Mesendoderm (in vitro differentiated cells): ENCODE data around the gene OXSR1.

Experiments used
- DNase-seq: peaks from one replicate; pipeline ENCODE4 v3.0.0; 2013
- H2AK5ac ChIP-seq: 2 replicates; pipeline ENCODE4 v1.6.1; 2013; ENCODE audit warnings: low read length, inconsistent platforms
- H2BK120ac ChIP-seq: 2 replicates; pipeline ENCODE4 v1.6.1; 2013; ENCODE audit warnings: low read depth, mild to moderate bottlenecking, low read length, moderate library complexity, mixed read lengths
- H2BK15ac ChIP-seq: replicated peaks from 2 replicates; pipeline ENCODE4 v1.6.1; 2013; ENCODE audit warnings: low read depth, mild to moderate bottlenecking, moderate library complexity
- H2BK5ac ChIP-seq: 2 replicates; pipeline ENCODE4 v1.6.1; 2013; ENCODE audit warnings: low read length, inconsistent platforms
- H3K18ac ChIP-seq: 2 replicates; pipeline ENCODE4 v1.6.1; 2013; ENCODE audit warnings: mild to moderate bottlenecking, low read length, mixed read lengths
- H3K23ac ChIP-seq: one replicate; pipeline ENCODE4 v1.6.1; 2013; ENCODE audit warnings: low read length
- H3K27ac ChIP-seq: 2 replicates; pipeline ENCODE4 v1.5.1; 2013; ENCODE audit warnings: low read depth, mild to moderate bottlenecking, inconsistent platforms, low read length, moderate library complexity
- H3K27me3 ChIP-seq: 2 replicates; pipeline ENCODE4 v1.6.1; 2013; ENCODE audit warnings: low read length, control low read depth, mild to moderate bottlenecking, inconsistent platforms; ENCODE audit not compliant: insufficient read depth, poor library complexity
- H3K36me3 ChIP-seq: 2 replicates; pipeline ENCODE4 v1.6.1; 2013; ENCODE audit warnings: low read length, inconsistent platforms; ENCODE audit not compliant: control insufficient read depth, insufficient read depth
- H3K4ac ChIP-seq: one replicate; pipeline ENCODE4 v1.6.1; 2013; ENCODE audit warnings: low read depth, mild to moderate bottlenecking, low read length, moderate library complexity
- H3K4me1 ChIP-seq: 2 replicates; pipeline ENCODE4 v1.6.1; 2013; ENCODE audit warnings: low read depth, low read length, inconsistent platforms; ENCODE audit not compliant: control insufficient read depth
- H3K4me2 ChIP-seq: 2 replicates; pipeline ENCODE4 v1.6.1; 2013; ENCODE audit warnings: low read length
- H3K4me3 ChIP-seq: 2 replicates; pipeline ENCODE4 v1.5.1; 2013; ENCODE audit warnings: mild to moderate bottlenecking, low read length
- H3K56ac ChIP-seq: one replicate; pipeline ENCODE4 v1.6.1; 2013; ENCODE audit warnings: low read length
- H3K79me1 ChIP-seq: 2 replicates; pipeline ENCODE4 v1.6.1; 2013; ENCODE audit warnings: low read length, inconsistent platforms
- H3K79me2 ChIP-seq: 2 replicates; pipeline ENCODE4 v1.6.1; 2013; ENCODE audit warnings: mild to moderate bottlenecking, low read length; ENCODE audit not compliant: control insufficient read depth, insufficient read depth
- H3K9ac ChIP-seq: 2 replicates; pipeline ENCODE4 v1.6.1; 2013; ENCODE audit warnings: low read length, inconsistent platforms
- H4K5ac ChIP-seq: one replicate; pipeline ENCODE4 v1.6.1; 2013; ENCODE audit warnings: low read length
- H4K8ac ChIP-seq: one replicate; pipeline ENCODE4 v1.6.1; 2013; ENCODE audit warnings: low read depth, mild to moderate bottlenecking, control low read depth, low read length, moderate library complexity
- WGBS: extraction: QIAGEN DNeasy Blood & Tissue Kit; methylation state at CpG from one replicate; pipeline ENCODE4 v1.1.7; 2013; ENCODE audit warnings: low lambda C conversion rate, missing lambda C conversion rate; ENCODE audit not compliant: insufficient coverage; ENCODE audit errors: extremely low coverage; 5-methylcytosine and 5-hydroxymethylcytosine counted together

Gene OXSR1

DNA sequence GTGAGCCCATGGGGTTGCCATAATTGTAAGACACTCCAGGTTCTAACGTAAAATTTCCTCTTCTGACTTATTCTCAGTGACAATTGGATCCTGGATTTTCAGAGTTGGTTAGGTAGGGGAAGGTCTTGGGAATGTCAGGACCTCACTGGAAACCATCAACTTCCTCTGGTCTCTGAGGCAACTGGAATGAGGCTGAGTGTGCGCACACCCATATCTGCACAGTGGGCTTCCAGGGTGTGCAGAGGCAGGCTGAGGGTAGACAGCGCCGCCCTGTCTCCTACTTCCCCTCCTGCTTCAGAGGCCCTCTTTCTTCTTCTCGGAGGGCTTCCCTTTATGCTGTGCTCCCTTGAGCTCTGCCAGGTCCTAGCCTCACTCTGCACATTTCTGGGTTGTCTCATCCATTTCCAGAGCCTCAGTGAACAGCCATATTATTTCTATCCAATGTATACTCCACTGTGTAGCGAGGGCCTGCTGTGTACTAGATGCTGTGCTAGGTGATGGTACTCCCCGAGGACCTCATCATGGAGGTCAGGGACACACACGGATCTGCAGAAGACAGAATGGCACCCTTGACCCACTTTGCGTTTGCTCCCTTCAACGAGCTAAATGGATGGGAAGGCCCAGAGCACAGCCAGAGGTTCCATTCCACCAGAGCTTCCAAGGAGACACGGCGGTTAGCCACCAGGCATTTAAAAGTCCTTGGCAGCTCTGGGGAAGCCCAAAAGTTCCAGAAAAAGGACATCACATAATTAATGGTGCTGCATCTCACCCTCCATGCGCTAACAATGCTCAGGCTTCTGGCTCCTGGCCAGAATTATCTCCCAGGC, 46.7 kb upstream of the OXSR1 start:
- Histone ChIP-seq H3K9ac (no peak overlapping the region), H3K4me3 (no peak overlapping the region), H4K8ac (no peak overlapping the region), H3K27me3 (no peaks in the 10 kb centered on the region), H2BK15ac (no peak overlapping the region), H3K36me3 (peaks cover 3% of the 10 kb centered on the region), H3K4ac (no peak overlapping the region), H2BK5ac (no peak overlapping the region), H3K56ac (no peak overlapping the region), H3K18ac (no peak overlapping the region), H3K4me1 (no peaks in the 10 kb centered on the region), H2BK120ac (no peak overlapping the region), H3K79me2 (no peaks in the 10 kb centered on the region), H3K27ac (no peak overlapping the region), H2AK5ac (no peak overlapping the region), H4K5ac (no peak overlapping the region), H3K23ac (no peak overlapping the region), H3K79me1 (no peaks in the 10 kb centered on the region), H3K4me2 (no peak overlapping the region)
- no peak for DNase-seq
- WGBS = no CpG with 5 or more reads among the region's 13 CpGs

DNA sequence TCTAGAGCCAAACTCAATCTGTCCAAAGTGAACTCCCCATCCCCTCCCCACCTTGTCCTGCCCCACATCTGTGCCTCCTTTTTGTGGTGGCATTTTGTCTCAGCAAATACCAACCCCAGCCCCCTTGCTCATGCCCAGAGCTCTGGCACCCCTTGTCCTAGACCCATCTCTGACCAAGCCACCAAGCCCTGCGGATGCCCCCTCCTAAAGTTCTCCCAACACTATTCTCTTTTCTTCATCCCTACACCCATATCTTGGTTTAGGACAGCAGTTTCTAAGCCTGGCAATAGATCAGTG, 46.1 kb upstream of the OXSR1 start:
- no peaks in the 10 kb centered on the region for H3K79me2 ChIP-seq
- no CpG with 5 or more reads among the region's 1 CpG for WGBS
- H3K4me2 ChIP-seq = no peak overlapping the region
- no peak overlapping the region for H2BK5ac ChIP-seq
- H3K27ac ChIP-seq = no peak overlapping the region
- H3K36me3 ChIP-seq = peaks cover 3% of the 10 kb centered on the region
- no peak overlapping the region for H3K9ac ChIP-seq
- no peak overlapping the region for H3K56ac ChIP-seq
- no peak overlapping the region for H4K8ac ChIP-seq
- no peak overlapping the region for H2AK5ac ChIP-seq
- no peak overlapping the region for H4K5ac ChIP-seq
- H3K4ac ChIP-seq = no peak overlapping the region
- DNase-seq = no peak
- H3K27me3 ChIP-seq = no peaks in the 10 kb centered on the region
- H2BK120ac ChIP-seq = no peak overlapping the region
- H3K79me1 ChIP-seq = no peaks in the 10 kb centered on the region
- H3K23ac ChIP-seq = no peak overlapping the region
- H3K18ac ChIP-seq = no peak overlapping the region
- H2BK15ac ChIP-seq = no peak overlapping the region
- no peak overlapping the region for H3K4me3 ChIP-seq
- no peaks in the 10 kb centered on the region for H3K4me1 ChIP-seq

DNA sequence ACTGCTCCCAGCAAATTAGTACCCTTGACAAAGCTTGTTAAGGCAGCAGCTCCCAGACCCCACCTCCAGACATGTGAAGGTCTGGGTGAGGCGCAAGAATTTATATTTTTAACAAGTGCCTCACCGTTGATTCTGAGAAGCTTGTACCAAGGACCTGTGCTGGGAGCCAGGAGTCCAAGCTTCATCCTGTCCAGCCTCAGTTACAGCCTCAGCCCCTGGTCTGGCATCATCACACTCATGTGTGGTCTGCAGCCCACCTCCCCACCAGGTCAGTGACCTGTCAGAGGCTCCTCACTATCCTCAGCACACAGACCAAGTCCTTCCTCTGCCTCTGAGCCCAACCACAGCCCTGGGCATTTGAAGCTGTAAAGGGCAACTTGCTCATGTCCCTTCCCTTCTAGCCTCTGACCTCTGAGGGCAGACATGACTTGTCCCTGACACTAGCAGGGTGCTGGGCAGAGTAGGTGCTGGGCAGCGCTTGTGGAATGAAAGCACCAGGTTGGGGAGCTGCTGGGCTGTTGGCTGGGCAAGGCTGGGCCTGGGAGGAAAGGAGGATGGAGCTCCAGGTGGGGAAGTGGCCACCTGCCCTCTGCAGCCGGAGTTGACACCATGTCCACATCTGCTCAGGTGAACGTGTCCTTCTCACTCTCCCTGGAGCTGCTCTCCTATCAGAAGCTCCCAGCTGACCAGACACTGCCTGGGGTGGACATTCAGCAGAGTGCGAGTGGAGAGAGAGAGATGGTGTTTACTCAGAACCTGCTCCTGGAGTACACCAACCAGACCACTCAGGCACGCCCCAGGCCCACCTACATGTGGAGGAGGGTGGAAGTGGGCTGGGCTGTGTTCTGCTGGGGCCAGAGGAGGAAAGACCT, 45.3 kb upstream of the OXSR1 start:
- no peak overlapping the region for H2BK5ac ChIP-seq
- no peak overlapping the region for H3K9ac ChIP-seq
- H3K27me3 ChIP-seq = no peaks in the 10 kb centered on the region
- peaks cover 3% of the 10 kb centered on the region for H3K36me3 ChIP-seq
- no peak overlapping the region for H3K18ac ChIP-seq
- no peak overlapping the region for H3K23ac ChIP-seq
- no peaks in the 10 kb centered on the region for H3K4me1 ChIP-seq
- no CpG with 5 or more reads among the region's 7 CpGs for WGBS
- no peak overlapping the region for H3K56ac ChIP-seq
- H3K4me2 ChIP-seq = no peak overlapping the region
- no peak overlapping the region for H2BK120ac ChIP-seq
- no peak overlapping the region for H2BK15ac ChIP-seq
- no peak overlapping the region for H4K5ac ChIP-seq
- no peak overlapping the region for H2AK5ac ChIP-seq
- H3K79me1 ChIP-seq = no peaks in the 10 kb centered on the region
- no peak overlapping the region for H3K4me3 ChIP-seq
- H4K8ac ChIP-seq = no peak overlapping the region
- no peak for DNase-seq
- no peak overlapping the region for H3K27ac ChIP-seq
- H3K79me2 ChIP-seq = no peaks in the 10 kb centered on the region
- no peak overlapping the region for H3K4ac ChIP-seq

DNA sequence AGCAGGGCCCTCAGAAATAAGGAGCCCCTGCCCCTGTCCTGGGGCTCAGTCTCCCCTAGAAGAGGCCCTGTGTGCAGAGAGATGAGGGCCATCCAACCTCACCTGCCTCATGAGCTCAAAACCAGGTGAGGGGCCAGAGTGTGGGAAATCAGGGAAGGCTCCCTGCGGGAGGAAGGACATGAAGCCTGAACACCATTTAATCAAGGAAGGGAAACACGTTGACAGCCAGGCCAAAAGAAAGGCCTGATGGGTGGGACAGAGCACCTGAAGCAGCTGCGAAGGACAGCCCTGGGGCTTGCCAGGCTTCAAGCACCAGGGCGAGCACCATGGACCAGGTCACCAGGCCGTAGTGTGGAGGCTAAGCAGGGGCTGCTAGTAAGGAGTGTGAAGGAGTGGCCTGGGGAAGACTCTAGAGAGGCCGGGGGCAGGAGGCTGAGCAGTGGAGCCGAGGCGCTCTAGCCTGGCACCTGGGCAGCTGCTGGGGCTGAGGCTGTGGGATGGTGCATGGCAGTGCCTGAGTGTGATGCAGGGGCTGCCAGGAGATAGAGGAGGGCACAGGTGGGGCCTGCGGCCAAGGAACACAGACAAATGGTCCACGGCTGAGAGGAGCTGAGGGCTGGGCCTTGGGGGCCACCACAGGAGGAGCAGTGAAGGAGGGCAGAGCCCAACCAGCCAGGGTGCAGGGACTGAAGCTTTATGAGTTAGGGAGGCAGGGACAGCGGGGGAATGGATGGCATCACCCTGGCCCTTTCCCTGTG, 44.5 kb upstream of the OXSR1 start:
- Histone ChIP-seq H3K4me1 (no peaks in the 10 kb centered on the region), H3K36me3 (peaks cover 3% of the 10 kb centered on the region), H4K8ac (no peak overlapping the region), H3K27me3 (no peaks in the 10 kb centered on the region), H3K79me1 (no peaks in the 10 kb centered on the region), H3K9ac (no peak overlapping the region), H3K79me2 (no peaks in the 10 kb centered on the region), H3K4me2 (no peak overlapping the region), H3K4me3 (no peak overlapping the region), H2AK5ac (no peak overlapping the region), H3K56ac (no peak overlapping the region), H4K5ac (no peak overlapping the region), H3K27ac (no peak overlapping the region), H3K4ac (no peak overlapping the region), H2BK15ac (no peak overlapping the region), H2BK5ac (no peak overlapping the region), H3K23ac (no peak overlapping the region), H3K18ac (no peak overlapping the region), H2BK120ac (no peak overlapping the region)
- no CpG with 5 or more reads among the region's 11 CpGs for WGBS
- DNase-seq = no peak

DNA sequence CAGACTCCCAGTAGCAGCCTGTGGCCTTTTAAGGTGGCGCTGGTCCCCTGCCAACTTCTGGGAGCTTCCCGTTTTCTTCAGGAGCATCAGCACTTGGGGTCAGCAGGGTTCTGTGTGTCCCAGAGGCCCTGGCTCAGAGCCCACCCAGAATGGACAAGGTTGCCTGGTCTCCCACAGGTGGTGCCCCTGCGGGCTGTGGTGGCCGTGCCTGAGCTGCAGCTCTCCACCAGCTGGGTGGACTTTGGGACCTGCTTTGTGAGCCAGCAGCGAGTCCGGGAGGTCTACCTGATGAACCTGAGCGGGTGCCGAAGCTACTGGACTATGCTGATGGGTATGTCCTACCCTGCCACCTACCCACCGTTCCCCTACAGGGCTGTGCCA, 43.9 kb upstream of the OXSR1 start:
- Histone ChIP-seq H3K56ac (no peak overlapping the region), H3K27me3 (no peaks in the 10 kb centered on the region), H3K4me1 (no peaks in the 10 kb centered on the region), H3K4ac (no peak overlapping the region), H4K5ac (no peak overlapping the region), H2BK5ac (no peak overlapping the region), H3K4me3 (no peak overlapping the region), H3K23ac (no peak overlapping the region), H3K27ac (no peak overlapping the region), H2BK15ac (no peak overlapping the region), H3K9ac (no peak overlapping the region), H3K18ac (no peak overlapping the region), H3K79me2 (no peaks in the 10 kb centered on the region), H2AK5ac (no peak overlapping the region), H4K8ac (no peak overlapping the region), H3K79me1 (no peaks in the 10 kb centered on the region), H3K4me2 (no peak overlapping the region), H3K36me3 (peaks cover 9% of the 10 kb centered on the region), H2BK120ac (no peak overlapping the region)
- DNase-seq = no peak
- no CpG with 5 or more reads among the region's 9 CpGs for WGBS
